HL-60 (cell line): ENCODE results near the gene TGFBR3L.

Experiments used
- DNase-seq, 2 experiments: peaks; one replicate each; pipeline ENCODE4 v3.0.0-alpha.2; 2010 to 2020; ENCODE audit warnings: low read depth in 1 of 2, low spot score in 1 of 2
- H3K27ac ChIP-seq: fragments of 250-450 bp; sonication (Bioruptor Pico); replicated peaks from 2 replicates; pipeline ENCODE4 v1.5.1; 2020; ENCODE audit warnings: mild to moderate bottlenecking, moderate library complexity
- H3K27me3 ChIP-seq: fragments of 250-450 bp; sonication (Bioruptor Pico); 2 replicates; pipeline ENCODE4 v1.5.1; 2021; ENCODE audit warnings: mild to moderate bottlenecking, moderate library complexity; ENCODE audit not compliant: insufficient read depth, poor library complexity, severe bottlenecking
- H3K4me3 ChIP-seq: replicated peaks from 2 replicates; pipeline ENCODE4 v1.5.1; 2011; ENCODE audit warnings: mild to moderate bottlenecking, control low read depth, low read length; ENCODE audit not compliant: insufficient read depth
- CTCF ChIP-seq: IDR thresholded peaks from one replicate; pipeline ENCODE4 v1.5.1; 2011; ENCODE audit warnings: low read length, control low read depth, inconsistent platforms; ENCODE audit not compliant: insufficient read depth
- GABPA ChIP-seq: IDR thresholded peaks from 2 replicates; pipeline ENCODE4 v1.6.1; 2012; ENCODE audit warnings: low read depth
- POLR2AphosphoS5 ChIP-seq: IDR thresholded peaks from 2 replicates; pipeline ENCODE4 v1.6.1; 2012; ENCODE audit warnings: low read depth
- REST ChIP-seq: IDR thresholded peaks from 2 replicates; pipeline ENCODE4 v1.6.1; 2012; ENCODE audit warnings: low read depth; ENCODE audit not compliant: insufficient replicate concordance
- SPI1 ChIP-seq: IDR thresholded peaks from 2 replicates; pipeline ENCODE4 v1.6.1; 2012; ENCODE audit warnings: low read depth, mild to moderate bottlenecking, borderline replicate concordance

Gene TGFBR3L

DNA sequence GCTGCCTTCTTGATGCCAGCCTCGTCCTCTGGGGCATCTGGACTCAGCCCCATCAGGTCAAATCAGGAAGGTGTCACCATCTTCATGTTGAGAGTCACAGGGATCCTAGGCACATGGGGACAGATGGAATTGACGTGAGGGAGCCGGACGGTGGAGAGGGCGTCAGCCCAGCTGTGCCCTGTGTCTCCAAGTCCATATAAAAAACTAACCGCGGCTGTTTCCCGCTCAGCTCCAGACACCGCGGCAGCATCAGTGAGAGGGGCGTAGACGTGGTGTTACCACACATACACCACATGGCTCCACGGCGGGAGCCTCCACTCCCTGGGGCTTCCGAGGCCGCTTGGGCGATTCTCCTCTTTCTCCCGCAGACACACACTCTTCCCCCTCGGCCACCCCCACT lies 34.8 kb upstream of the TGFBR3L start:
- Histone ChIP-seq H3K4me3 (no peak overlapping the region), H3K27ac (no peak overlapping the region), H3K27me3 (peaks cover 4% of the 10 kb centered on the region)
- DNase-seq, result no peak
- TF ChIP-seq SPI1 (no peak), POLR2AphosphoS5 (no peak), REST (no peak), GABPA (no peak), CTCF (no peak)

- DNase-seq, result no peak
- no peak overlapping the region for H3K4me3 ChIP-seq
- peaks cover 3% of the 10 kb centered on the region for H3K27me3 ChIP-seq
- TF ChIP-seq POLR2AphosphoS5, result no peak
- no peak overlapping the region for H3K27ac ChIP-seq
Measured at GRCh38 chr19:7881910-7882309, 32.7 kb upstream of the TGFBR3L start.

- peaks cover 10% of the 10 kb centered on the region for H3K27me3 ChIP-seq
- no peak for DNase-seq
- TF ChIP-seq SPI1 (no peak), POLR2AphosphoS5 (no peak), CTCF (no peak), GABPA (no peak), REST (no peak)
- no peak overlapping the region for H3K4me3 ChIP-seq
- no peak overlapping the region for H3K27ac ChIP-seq
Measured at GRCh38 chr19:7883105-7883504, 31.5 kb upstream of the TGFBR3L start.

- H3K27me3 ChIP-seq, result peaks cover 16% of the 10 kb centered on the region
- no peak for TF ChIP-seq GABPA
- TF ChIP-seq REST, result no peak
- no peak for TF ChIP-seq POLR2AphosphoS5
- no peak for TF ChIP-seq CTCF
- TF ChIP-seq SPI1, result no peak
- no peak for DNase-seq
- H3K4me3 ChIP-seq, result no peak overlapping the region
- H3K27ac ChIP-seq, result no peak overlapping the region
Measured at GRCh38 chr19:7883796-7884570, 30.6 kb upstream of the TGFBR3L start.
